HepG2 (cell line): Measurements from ENCODE around the gene PIP5K1C. TPM values are rescaled to one million over a fixed set of nuclear protein-coding genes. Genes with fewer than 3 reads are reported as not detected.

Experiments used
- CBX5 ChIP-seq: sonication (generic); formaldehyde crosslinking; IDR thresholded peaks from 2 replicates; pipeline ENCODE4 v1.4.0; 2020; ENCODE audit warnings: missing genetic modification reagents, borderline replicate concordance
- ELK4 ChIP-seq: sonication (generic); formaldehyde crosslinking; IDR thresholded peaks from 2 replicates; pipeline ENCODE4 v1.9.0; 2021; ENCODE audit warnings: missing genetic modification reagents, borderline replicate concordance
- ETV5 ChIP-seq: IDR thresholded peaks from 2 replicates; pipeline ENCODE4 v1.6.1; 2018; ENCODE audit warnings: missing biosample characterization, missing genetic modification reagents, inconsistent platforms, borderline replicate concordance
- FIP1L1 ChIP-seq: fragments of 200-400 bp; formaldehyde crosslinking; IDR thresholded peaks from 2 replicates; pipeline ENCODE4 v1.6.1; 2018; ENCODE audit warnings: low read depth, mild to moderate bottlenecking, low read length, moderate library complexity, borderline replicate concordance; ENCODE audit not compliant: insufficient read depth
- FOXJ3 ChIP-seq: sonication (generic); formaldehyde crosslinking; IDR thresholded peaks from 2 replicates; pipeline ENCODE4 v1.4.0; 2020; ENCODE audit warnings: missing genetic modification reagents, mild to moderate bottlenecking, borderline replicate concordance
- FUBP1 ChIP-seq: sonication (generic); formaldehyde crosslinking; IDR thresholded peaks from 2 replicates; pipeline ENCODE4 v1.5.1; 2020; ENCODE audit warnings: missing genetic modification reagents, mild to moderate bottlenecking, borderline replicate concordance
- JUN ChIP-seq: sonication (generic); formaldehyde crosslinking; IDR thresholded peaks from 2 replicates; pipeline ENCODE4 v1.4.0; 2020; ENCODE audit warnings: mild to moderate bottlenecking, missing genetic modification reagents
- KDM5A ChIP-seq: fragments of 200-600 bp; sonication (generic); IDR thresholded peaks from 2 replicates; pipeline ENCODE4 v1.7.0; 2018; ENCODE audit warnings: antibody characterized with exemption, mild to moderate bottlenecking, low read length, borderline replicate concordance
- KLF6 ChIP-seq: IDR thresholded peaks from 2 replicates; pipeline ENCODE4 v1.8.0; 2016; ENCODE audit warnings: missing biosample characterization, missing genetic modification reagents
- MAFF ChIP-seq: IDR thresholded peaks from 2 replicates; pipeline ENCODE4 v1.6.1; 2011; ENCODE audit warnings: low read depth, low read length, improper control_type of control experiment
- MAFK ChIP-seq, 2 experiments: IDR thresholded peaks in 1 of 2; conservative IDR thresholded peaks in 1 of 2; 2 replicates each; pipeline ENCODE4 v1.6.1; 2011; ENCODE audit warnings: improper control_type of control experiment in 2 of 2, low read length in 2 of 2
- NFKBIZ ChIP-seq: IDR thresholded peaks from 2 replicates; pipeline ENCODE4 v1.6.1; 2018; ENCODE audit warnings: missing genetic modification reagents, missing compliant biosample characterization
- RFX5 ChIP-seq: IDR thresholded peaks from 2 replicates; pipeline ENCODE4 v1.6.1; 2011; ENCODE audit warnings: low read depth, low read length, improper control_type of control experiment
- SALL1 ChIP-seq: sonication (generic); formaldehyde crosslinking; IDR thresholded peaks from 2 replicates; pipeline ENCODE4 v1.8.0; 2022; ENCODE audit warnings: mild to moderate bottlenecking, missing genetic modification reagents
- ZBTB3 ChIP-seq: sonication (generic); formaldehyde crosslinking; IDR thresholded peaks from 2 replicates; pipeline ENCODE4 v1.4.0; 2020; ENCODE audit warnings: low read depth, mild to moderate bottlenecking, moderate library complexity, missing genetic modification reagents, borderline replicate concordance
- ZFX ChIP-seq: sonication (generic); formaldehyde crosslinking; IDR thresholded peaks from 2 replicates; pipeline ENCODE4 v1.4.0; 2020; ENCODE audit warnings: mild to moderate bottlenecking, low read depth, missing genetic modification reagents, moderate library complexity
- ZNF275 ChIP-seq: sonication (generic); formaldehyde crosslinking; IDR thresholded peaks from 2 replicates; pipeline ENCODE4 v1.8.0; 2022; ENCODE audit warnings: missing genetic modification reagents, mild to moderate bottlenecking, inconsistent platforms, borderline replicate concordance
- ZNF329 ChIP-seq: sonication (generic); formaldehyde crosslinking; IDR thresholded peaks from 2 replicates; pipeline ENCODE4 v1.9.0; 2021; ENCODE audit warnings: low read depth, mild to moderate bottlenecking, missing genetic modification reagents
- ZNF547 ChIP-seq: sonication (generic); formaldehyde crosslinking; IDR thresholded peaks from 2 replicates; pipeline ENCODE4 v1.5.1; 2020; ENCODE audit warnings: mild to moderate bottlenecking, missing genetic modification reagents
- ZNF883 ChIP-seq: sonication (generic); formaldehyde crosslinking; IDR thresholded peaks from 2 replicates; pipeline ENCODE4 v1.5.1; 2020; ENCODE audit warnings: mild to moderate bottlenecking, missing genetic modification reagents; ENCODE audit errors: not compliant biosample characterization
- polyA plus RNA-seq, 8 experiments: library from polyadenylated mRNA; depleted of rRNA in 3 of 8; stranded (reverse) in 7 of 8; unstranded in 1 of 8; fragments of >200 nt; fragmentation: Illumina TruSeq in 4 of 8; extraction: Trizol in 4 of 8; gene quantifications; 2 replicates each; pipeline versions ENCODE4 v1.2.1 to v1.2.3, GENCODE V29; 2011 to 2016; ENCODE audit warnings: low read depth in 4 of 8, missing spikeins in 1 of 8, mixed read lengths in 1 of 8; ENCODE audit not compliant: insufficient read depth in 1 of 8
- total RNA-seq, 5 experiments: library from RNA; depleted of rRNA; stranded (reverse); fragments of >200 nt; fragmentation: Illumina TruSeq; extraction: Trizol; gene quantifications; 2 replicates each; pipeline ENCODE4 v1.2.3, GENCODE V29; 2016; ENCODE audit warnings: low read depth in 1 of 5

PIP5K1C gene
- total and polyA plus RNA-seq, 2 of the 13 experiments (the other 11 are each of a cell fraction or from before 2014, with no cell fraction given), result 3.6 to 4.3 TPM

GRCh38 chr19:3687774-3688706 is 12.2 kb downstream of the PIP5K1C start (continued):
- TF ChIP-seq ZNF275 (CRISPR knock-in tag) (no peak), ZBTB3 (CRISPR knock-in tag) (no peak), KDM5A (no peak), KLF6 (CRISPR knock-in tag) (no peak), FUBP1 (CRISPR knock-in tag) (no peak), ZNF883 (CRISPR knock-in tag) (no peak), JUN (CRISPR knock-in tag) (no peak), ZNF547 (CRISPR knock-in tag) (no peak), SALL1 (peak; percentile 25), NFKBIZ (no peak), FIP1L1 (no peak), ETV5 (CRISPR knock-in tag) (peak; percentile 46; the same call in 1 of the 2 replicates), FOXJ3 (CRISPR knock-in tag) (no peak), MAFK (conservative IDR thresholded peaks at IDR 0.05 in 1 of 2, IDR thresholded peaks at IDR 0.05 in 1 of 2; ENCODE audit: low read length in 2 of 2) (no peak), MAFF (no peak), ZFX (CRISPR knock-in tag) (peak; percentile 64), ZNF329 (no peak), CBX5 (no peak), RFX5 (no peak), ELK4 (CRISPR knock-in tag) (no peak)
